HG03103 (cell line): Measurements from ENCODE around the gene ASNSD1.
"Not testable (repeated sequence)": the region's sequence is repeated elsewhere in the genome, so short reads cannot be mapped to it uniquely, and the experiment has no call there.

Experiments
- ATAC-seq: cut with Tn5 transposase; IDR thresholded peaks from one replicate; pipeline ENCODE4 v1.9.1; 2021; ENCODE audit warnings: low read depth; ENCODE audit not compliant: unreplicated experiment

The ASNSD1 gene

DNA sequence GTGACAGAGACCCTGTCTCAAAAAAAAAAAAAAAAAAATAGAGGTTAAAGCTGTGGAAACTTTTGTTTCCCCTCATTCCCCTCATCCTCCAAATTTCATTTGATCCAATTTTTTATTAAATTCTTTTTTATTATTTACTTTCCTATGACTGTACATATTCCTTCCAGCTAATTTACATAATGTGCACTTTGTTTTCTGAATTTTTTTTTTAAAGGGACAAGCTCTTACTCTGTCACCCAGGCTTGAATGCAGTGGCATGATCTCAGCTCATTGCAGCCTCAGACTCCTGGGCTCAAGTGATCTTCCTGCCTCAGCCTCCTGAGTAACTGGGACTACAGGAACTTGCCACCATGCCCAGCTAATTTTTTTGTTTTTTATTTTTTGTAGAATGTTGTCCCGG is 23.6 kb downstream of the ASNSD1 start:
- ATAC-seq, result no peak

DNA sequence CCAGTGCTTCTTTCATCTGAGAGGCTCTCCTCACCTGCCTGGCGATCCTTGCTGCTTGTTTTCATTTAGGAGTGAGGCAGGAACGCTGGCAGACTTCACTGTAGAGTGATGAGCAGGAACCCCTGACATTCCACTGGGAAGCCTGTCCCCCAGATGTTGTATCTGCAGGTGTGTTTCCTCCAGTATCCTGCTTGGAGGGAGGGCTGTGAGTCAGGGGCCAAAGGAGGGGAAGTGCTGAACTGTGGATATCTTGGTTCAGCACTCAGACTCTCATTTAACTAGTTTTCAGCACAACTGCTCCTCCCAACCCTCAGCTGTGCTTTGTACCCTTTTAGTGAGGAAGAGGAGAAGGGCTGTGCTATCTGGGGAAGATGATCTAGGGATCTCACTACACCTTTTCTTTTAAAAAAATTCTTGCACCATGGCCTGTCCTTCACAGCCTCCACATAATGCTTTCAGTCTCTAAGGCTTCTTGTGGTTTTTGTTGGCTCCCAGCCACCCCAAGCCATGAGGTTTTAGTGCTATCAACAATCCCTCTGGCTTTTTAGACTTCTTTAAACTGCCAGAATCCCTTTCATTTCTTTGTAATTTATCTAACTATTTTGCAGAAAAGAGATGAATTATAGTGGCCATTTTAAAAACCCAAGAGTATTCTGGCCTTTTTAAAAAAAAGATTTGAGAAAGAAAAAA is 24.4 kb downstream of the ASNSD1 start:
- ATAC-seq, result peak; percentile 50

DNA sequence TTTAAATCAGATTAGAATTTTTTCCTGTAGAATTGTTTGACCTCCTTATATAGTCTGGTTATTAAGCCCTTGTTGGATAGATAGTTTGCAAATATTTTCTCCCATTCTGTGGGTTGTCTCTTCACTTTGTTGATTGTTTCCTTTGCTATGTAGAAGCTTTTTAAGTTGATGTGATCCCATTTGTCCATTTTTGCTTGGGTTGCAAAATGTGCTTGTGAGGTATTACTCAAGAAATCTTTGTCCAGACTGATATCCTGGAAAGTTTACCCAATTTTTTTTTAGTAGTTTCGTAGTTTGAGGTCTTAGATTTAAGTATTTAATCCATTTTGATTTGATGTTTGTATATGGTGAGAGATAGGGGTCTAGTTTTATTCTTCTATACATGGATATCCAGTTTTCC is 26.5 kb downstream of the ASNSD1 start:
- ATAC-seq, result not testable (repeated sequence)

DNA sequence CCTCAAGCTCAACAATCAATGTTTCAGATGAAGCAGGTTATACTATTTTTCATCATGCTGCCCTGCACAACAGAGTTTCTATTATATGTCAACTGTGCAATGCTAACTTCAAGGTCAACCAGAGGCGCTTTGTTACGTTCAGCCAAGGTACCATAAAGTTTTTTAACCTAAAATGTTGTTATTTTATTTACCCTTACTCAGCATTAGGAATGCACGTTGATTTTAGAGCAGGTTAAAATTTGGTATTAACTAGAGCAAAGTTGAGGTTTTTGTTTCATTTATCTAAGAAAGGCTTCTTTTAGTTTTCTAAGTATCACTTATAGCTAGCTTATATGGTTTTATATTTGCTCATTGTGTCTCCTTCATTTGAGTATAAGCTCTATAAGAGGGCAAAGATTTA is 35.0 kb downstream of the ASNSD1 start:
- no peak for ATAC-seq

DNA sequence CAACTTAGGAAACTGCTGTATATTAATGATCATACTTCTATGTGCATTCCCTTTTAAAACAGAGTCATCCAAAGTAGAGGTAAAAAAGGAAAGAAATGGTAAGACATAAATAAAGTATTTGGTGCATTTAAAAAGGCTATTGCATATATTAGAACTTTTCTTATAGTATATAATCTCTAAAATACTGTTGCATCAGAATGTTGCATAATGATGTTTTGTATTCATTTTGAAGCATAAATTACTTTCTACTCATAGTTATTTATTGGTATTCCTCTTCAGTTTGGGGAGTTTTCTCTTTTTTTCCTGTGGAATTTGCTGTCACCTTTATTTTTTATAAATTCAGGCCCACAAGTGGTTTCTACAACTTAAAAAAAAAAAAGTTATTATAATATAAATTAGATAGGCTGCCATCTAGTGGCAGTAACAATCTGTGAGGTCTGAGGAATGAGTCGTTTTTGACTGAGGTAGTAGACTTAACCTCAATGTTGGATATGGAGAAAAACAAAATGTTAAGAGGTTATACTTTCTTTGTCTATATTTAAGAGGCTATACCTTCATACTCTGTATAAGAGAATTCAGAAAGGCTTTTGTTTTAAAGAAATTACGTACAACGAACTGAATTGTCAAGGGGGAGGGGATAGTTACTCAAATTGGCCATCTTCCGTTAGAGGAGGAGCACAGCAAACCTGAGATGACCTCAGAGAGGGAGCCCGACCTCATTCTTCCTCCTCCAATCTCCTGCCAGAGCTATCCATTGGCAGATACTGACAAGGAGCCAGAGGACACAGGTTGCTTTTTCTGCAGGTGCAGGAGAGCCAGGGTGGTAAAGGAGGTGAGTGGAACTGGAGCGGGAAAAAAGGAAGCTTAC is 37.0 kb downstream of the ASNSD1 start:
- peak; percentile 74 for ATAC-seq

DNA sequence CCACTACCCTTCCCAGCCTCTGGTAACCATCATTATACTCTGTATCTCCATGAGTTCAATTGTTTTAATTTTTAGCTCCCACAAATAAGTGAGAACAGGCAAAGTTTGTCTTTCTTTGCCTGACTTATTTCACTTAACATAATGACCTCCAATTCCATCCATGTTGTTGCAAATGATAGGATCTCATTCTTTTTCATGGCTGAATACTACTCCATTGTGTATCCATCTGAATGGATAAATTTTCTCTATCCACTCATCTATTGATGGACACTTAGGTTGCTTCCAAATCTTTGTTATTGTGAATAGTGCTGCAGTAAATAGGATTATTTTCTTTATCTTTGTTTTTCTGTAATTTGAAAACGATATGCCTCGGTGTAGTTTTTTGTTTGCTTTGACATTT is 39.4 kb downstream of the ASNSD1 start:
- ATAC-seq, result no peak

DNA sequence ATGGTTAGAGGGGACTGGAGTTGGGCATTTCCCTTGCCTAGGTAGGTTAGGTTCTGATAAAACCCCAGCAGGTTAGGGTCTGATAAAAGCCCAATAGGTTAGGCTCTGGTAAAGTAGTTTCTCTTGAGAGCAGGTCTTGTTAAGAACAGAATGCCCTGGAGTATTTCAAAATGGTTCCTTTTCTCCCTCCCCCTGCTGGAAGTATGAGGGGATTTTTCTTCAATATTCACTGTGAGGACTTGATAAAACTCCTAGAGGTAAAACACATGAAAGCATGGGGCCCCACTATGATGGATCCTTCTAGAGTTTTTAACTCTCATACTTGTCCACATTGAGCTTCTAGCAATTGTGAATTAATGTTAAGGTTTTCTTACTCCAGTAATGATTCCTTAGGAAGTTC is 40.8 kb downstream of the ASNSD1 start:
- ATAC-seq, result no peak

DNA sequence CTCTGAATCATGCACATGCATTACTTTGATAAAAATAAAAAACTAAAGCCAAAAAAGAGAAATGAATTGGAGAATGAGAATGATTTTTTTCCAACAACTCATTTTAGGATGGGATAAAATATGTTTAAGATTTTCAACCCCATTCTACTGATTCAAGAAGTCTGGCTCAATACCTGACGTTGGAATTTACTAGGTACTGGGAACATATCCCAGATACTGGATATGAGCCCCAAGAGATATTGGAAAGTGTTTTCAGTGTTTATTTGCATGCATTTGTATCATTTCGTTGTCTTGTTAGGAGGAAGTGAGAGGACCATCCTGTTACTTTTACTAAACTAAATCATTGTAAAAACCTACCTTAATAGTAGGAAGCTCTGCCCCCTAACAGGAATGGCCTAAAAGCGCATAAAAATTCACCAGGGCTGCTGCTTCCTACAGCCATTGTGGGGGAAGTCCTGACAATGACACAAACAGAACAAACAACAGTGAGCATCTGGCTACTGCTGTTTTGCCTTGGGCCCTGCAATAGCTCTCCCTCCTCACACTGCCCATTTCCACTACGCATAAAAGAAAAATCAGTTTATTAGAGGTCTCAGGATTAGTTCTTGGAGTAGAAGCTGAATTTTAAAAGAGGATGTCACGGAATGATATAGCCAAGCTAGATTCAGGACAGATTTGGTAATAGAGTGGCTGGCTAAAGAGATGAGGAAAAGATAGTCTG is 48.4 kb downstream of the ASNSD1 start:
- ATAC-seq, result no peak

DNA sequence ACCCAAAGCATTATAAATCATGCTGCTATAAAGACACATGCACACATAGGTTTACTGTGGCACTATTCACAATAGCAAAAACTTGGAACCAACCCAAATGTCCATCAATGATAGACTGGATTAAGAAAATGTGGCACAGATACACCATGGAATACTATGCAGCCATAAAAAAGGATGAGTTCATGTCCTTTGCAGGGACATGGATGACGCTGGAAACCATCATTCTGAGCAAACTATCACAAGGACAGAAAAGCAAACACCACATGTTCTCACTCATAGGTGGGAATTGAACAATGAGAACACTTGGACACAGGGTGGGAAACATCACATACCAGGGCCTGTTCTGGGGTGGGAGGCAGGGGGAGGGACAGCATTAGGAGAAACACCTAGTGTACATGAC is 56.3 kb downstream of the ASNSD1 start:
- not testable (repeated sequence) for ATAC-seq

DNA sequence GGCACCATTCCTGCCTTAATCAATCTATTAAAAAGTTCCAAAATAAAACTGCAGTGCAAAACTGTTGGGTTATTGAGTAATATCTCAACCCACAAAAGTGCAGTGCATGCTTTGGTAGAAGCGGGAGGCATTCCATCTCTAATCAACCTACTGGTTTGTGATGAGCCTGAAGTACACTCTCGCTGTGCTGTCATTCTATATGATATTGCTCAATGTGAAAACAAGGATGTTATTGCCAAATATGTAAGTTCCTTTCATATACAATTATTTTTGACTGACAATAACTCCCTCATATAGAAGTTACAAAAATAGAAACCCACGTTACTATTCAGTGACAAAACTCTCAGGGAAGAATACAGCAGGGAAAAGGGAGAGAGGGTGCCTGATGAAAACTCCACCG is 58.3 kb downstream of the ASNSD1 start:
- ATAC-seq, result no peak
